VCaP (cell line): Measurements from ENCODE around the gene WWC2.

Experiments used
- H3K27ac ChIP-seq: fragments of 450-650 bp; 2 replicates; pipeline ENCODE4 v1.5.1; 2017
- TF ChIP-seq, protein P1 (sequence below): fragments of 450-650 bp; conservative IDR thresholded peaks from 2 replicates; pipeline ENCODE4 v1.5.1; 2017; ENCODE audit warnings: mild to moderate bottlenecking, moderate library complexity

Gene WWC2

DNA sequence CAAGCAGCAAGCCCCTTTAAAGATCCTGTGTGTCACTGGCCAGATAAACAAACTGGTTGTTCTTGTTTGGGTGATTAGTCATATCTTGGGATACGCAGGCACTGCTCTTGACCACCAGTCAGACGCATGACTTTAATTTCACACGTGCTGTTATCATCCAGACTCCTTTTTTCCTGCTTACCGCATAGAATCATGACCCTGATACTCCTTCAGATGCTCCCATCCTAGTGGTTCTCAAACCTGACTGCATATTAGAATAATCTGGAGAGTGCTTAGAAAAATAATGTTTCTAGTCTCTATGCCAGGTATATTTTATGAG lies 142.2 kb downstream of the WWC2 start:
- TF ChIP-seq, protein P1, sequence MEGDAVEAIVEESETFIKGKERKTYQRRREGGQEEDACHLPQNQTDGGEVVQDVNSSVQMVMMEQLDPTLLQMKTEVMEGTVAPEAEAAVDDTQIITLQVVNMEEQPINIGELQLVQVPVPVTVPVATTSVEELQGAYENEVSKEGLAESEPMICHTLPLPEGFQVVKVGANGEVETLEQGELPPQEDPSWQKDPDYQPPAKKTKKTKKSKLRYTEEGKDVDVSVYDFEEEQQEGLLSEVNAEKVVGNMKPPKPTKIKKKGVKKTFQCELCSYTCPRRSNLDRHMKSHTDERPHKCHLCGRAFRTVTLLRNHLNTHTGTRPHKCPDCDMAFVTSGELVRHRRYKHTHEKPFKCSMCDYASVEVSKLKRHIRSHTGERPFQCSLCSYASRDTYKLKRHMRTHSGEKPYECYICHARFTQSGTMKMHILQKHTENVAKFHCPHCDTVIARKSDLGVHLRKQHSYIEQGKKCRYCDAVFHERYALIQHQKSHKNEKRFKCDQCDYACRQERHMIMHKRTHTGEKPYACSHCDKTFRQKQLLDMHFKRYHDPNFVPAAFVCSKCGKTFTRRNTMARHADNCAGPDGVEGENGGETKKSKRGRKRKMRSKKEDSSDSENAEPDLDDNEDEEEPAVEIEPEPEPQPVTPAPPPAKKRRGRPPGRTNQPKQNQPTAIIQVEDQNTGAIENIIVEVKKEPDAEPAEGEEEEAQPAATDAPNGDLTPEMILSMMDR = no peak
- no peak overlapping the region for H3K27ac ChIP-seq

DNA sequence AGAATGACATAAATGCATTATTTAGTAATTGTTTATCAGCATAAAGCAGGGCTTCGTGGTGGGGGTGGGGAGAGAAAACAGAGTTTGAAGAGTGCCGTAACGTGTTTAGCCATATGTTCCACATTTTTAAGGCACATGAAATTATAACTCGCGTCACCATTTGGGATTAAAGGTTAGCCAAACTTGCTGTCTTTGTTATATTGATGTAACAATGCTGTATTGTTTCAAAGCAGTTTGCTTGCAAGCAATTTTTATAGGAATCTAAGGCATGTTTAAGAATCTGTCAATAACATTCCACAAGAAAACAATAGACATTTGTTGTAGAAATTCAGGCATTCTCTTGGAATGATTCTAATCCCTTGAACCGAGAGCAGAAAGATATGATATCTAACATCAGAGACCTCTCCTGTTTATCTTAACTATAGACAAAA lies 142.7 kb downstream of the WWC2 start:
- TF ChIP-seq, protein P1 = no peak
- H3K27ac ChIP-seq = no peak overlapping the region

DNA sequence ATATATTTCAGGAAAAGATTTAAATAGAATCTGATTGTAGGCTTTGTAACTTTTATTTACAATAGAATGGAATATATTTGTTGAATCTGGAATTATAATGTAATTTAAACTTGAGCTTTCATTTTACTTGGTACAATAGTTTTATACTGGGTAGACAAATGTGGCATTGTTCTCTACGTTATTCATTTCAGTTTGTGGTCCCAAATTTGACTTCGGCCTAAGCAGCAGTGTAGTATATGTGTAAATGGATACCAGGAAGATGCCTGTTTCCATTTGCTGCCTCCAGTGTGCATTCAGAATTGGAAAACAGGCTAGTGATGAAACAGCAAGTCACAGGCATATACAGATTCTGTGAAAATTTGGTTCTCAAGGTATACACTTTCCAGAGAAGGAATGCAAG lies 143.2 kb downstream of the WWC2 start:
- H3K27ac ChIP-seq = no peak overlapping the region

DNA sequence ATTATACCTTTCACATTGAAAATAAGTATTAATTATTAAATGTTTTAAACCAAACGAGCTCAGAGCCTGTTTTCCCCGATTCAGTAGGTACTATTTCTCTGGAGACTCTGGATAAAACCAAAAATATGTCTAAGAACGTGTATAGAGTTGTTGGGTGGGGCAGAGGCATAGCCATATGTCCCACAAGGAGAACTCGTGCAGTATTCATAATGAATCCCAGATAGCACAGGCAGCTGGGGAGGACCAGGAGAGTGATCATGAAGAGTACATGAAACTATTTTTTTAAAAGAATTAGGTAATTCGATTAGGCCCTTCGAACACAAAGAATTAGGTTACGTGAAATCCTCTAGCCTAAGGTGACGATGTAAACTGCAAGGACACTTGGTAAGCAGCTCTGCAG lies 145.0 kb downstream of the WWC2 start:
- peak overlapping the region; percentile 18; the same call in 1 of the 2 replicates for H3K27ac ChIP-seq
- TF ChIP-seq, protein P1 = no peak

More for the DNA sequence above, 143.2 kb downstream of the WWC2 start:
- TF ChIP-seq, protein P1 = no peak

DNA sequence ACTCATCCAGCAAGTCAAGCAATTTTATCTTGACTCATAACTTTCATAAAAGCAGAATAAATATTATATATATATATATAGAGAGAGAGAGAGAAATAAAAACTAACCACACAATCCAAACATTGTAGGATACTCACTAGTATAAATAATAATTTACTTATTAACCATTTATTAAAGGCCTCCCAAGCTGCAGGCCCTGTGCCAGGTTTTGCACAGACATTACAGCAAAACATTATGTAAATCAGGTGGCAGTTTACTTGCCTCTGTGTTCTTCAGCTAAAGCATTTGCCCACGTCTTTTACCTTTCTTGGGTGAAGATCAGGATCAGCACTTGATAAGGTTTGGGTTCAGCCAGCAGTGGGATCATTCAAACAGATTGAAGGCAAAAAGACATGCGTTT lies 145.4 kb downstream of the WWC2 start:
- TF ChIP-seq, protein P1 = no peak
- H3K27ac ChIP-seq = peak overlapping the region; percentile 18; the same call in 1 of the 2 replicates

DNA sequence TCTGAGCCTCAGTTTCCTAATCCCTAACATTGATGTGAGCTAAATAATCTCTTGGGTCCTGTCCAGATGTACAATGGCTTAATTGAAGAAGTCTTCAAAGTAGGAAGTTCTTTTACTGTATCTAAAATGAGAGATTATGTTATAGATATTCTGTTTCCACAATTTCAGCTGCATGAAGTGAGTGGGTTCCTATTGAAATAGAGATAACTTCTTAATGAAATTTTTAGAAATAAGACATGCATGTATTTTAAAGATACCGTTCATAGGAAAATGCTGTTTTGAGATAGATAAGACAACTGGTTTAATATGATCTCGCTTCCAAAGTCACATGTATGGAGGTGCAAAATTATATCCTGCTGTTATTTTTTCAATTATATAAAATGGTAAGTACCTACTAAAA lies 149.1 kb downstream of the WWC2 start:
- no peak overlapping the region for H3K27ac ChIP-seq
- TF ChIP-seq, protein P1 = no peak

DNA sequence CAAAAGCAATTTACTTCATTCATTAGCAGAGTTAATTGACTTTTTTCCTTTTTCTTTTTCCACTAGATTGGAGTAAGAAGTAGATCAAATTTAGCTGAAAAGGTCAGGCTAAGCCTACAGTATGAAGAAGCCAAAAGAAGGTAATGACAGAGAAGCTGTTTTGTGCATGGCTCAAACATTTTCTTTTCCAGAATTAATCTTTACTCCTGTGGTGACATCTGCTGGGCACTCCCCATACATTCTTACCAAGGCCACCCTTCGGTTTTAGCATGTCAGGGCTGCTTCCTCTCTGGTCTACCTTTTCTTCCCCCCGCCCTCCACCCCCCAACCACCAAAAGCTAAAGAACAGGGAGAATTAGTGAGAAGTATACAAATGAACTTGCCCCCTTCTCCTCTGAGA lies 150.8 kb downstream of the WWC2 start:
- H3K27ac ChIP-seq = no peak overlapping the region
- TF ChIP-seq, protein P1 = peak; percentile 78

DNA sequence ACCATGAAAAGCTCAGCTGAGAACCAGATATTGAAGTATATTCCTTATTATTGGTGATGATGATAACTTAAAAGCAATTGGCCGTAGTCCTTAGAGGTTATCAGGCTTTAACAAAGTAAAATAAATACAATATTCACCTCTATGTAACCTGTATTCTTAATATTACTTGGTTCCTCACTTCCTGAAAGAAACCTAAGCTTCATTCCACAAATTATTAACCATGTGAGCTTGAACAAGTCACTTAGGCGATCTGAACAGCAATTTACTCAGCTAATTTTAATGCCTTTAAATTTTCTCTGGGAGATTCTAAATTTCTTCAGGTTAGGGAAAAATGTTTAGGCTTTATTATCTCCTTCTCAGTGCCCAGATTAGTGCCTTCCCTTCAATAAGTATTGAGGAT lies 151.8 kb downstream of the WWC2 start:
- no peak overlapping the region for H3K27ac ChIP-seq
- TF ChIP-seq, protein P1 = no peak
